IPS DF 4.7 (cell line): ENCODE results near the gene PIP5KL1.

ENCODE experiments used
- DNase-seq: peaks from one replicate; pipeline ENCODE4 v3.0.0-alpha.2; 2013; ENCODE audit warnings: low spot score; ENCODE audit errors: extremely low read depth

PIP5KL1 gene

DNA sequence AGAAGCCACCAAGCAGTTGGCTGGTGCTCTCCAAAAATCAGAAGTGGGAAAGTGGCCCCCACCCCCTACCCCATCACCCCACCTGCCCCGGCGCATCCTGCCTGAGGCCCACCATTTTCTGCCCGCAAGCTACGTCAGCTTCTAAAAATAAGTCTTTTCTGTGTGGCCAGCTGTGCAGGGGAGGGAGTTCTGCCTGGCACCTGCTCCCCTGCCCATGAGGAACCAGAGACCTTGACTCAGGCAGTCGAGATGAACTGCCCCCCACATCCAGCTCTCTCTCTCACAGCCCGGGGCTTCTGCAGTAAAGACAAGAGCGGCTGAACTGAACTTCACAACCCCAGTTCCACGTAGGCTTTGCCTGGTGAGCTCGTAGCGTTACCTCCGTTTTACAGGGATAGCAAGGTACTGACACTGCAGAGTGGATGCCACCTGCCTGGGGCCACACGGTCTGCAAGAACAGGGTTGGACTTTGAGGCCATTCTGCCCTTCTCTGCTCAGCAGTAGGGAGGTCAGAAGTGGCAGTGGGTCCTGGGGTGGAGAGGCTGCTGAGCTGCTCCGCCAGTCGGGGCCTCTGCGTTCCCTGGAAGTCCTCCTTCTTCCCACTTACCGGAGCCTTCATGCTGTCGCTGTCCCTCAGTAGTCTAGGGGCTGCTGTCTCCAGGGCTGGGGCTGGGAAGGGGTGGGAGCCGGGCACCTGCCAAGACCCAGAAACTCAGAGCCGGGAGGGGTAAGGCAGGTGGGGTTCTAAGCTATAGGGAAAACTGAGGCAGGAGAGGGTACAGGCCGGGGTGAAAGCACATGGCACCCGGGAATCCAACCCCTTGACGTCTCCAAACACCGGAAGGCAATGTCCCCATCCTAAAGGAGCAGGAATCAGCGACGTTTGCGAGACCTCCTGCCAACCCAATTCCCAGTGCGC is 14.5 kb downstream of the PIP5KL1 start:
- no peak for DNase-seq

DNA sequence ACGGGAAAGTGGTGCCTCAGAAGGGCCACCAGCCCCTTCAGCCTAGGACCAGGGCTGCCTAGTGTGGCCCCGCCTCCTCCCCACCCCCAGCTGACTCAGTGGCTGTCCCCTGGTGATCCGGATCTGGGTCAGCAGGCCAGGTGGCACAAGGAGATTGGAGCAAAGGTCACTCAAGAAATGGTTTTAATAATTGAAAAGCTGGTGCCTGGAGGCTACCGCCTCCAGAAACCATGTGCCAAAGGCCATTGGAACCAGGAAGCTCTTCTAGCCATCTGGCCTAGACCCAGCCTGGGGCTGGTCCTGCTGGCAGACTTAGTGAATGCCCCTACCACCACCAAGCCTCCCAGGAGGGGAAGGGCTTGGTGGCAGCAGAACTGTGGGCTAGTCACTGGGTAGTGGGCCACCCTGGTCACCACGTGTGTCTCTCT is 15.2 kb downstream of the PIP5KL1 start:
- no peak for DNase-seq

DNA sequence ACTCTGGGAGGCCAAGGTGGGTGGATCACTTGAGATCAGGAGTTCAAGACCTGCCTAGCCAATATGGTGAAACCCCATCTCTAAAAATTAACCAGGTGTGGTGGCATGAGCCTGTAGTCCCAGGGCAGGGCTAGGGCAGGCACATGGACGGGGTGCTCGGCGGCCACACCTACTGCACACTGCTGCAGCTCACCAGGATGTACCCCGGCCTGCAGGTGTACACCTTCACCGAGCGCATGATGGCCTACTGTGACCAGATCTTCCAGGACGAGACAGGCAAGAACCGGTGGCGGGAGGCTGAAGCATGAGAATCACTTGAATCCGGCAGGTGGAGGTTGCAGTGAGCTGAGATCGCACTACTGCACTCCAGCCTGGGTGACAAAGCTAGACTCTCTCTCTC is 16.9 kb downstream of the PIP5KL1 start:
- DNase-seq, result no peak

DNA sequence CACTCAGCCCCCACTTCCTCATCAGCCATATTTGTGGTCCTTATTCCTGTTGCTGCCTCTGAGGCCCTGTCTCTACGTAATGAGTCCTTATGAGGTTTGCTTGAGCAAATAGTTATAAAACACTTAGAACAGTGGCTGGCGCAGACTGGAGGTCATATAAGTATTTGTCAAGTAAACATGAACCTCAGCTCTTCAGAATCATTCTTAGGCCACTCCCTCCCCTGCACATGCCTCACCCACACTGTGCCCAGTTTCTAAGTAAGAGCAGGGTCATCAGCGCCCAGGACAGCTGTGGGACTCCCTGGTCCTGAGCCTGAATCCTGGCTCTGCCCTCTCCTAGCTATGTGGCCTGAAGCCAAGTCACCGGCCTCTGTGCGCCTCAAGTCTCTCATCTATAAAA is 17.7 kb downstream of the PIP5KL1 start:
- no peak for DNase-seq

DNA sequence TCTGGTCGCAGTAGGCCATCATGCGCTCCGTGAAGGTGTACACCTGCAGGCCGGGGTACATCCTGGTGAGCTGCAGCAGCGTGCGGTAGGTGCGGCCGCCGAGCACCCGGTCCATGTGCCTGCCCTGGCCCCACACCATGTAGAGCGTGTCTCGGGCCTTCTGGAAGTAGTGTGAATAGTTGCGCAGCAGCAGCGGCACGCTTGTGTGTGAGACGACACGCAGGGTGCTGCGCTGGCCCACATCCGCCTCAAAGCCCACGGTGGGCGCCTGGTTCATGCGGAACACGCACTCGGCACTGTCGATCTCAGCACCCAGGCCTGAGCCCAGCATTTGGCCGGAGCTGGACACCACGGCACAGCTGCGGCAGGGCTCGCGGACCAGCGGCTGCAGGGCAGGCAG is 18.3 kb downstream of the PIP5KL1 start:
- DNase-seq, result no peak

DNA sequence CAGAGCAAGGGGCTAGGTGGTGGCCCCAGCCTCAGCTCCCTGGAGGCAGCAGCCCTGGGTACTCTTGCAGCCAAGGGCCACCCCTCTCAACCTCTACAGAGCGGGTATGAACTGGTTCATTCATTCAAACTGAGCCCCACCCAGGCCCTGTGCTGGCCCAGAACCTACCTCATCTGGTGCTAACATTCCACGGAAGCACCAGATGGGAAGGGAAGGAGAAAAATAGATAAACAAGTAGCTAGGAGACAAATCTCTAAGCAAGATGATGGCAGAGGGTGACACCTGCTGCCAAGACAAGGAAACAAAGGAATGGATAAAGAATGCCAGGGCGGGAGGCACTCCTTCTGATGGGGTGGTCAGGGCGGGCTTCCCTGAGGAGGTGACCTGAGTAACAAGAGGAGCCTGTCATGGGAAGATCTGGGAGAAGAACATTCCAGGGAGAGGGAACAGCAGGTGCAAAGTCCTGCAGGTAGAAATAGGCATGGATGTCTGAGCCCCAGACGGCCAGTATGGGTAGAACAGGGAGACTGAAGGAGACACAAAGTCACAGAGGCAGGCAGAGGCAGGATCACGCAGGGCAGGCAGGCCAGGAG is 19.9 kb downstream of the PIP5KL1 start:
- DNase-seq, result no peak

DNA sequence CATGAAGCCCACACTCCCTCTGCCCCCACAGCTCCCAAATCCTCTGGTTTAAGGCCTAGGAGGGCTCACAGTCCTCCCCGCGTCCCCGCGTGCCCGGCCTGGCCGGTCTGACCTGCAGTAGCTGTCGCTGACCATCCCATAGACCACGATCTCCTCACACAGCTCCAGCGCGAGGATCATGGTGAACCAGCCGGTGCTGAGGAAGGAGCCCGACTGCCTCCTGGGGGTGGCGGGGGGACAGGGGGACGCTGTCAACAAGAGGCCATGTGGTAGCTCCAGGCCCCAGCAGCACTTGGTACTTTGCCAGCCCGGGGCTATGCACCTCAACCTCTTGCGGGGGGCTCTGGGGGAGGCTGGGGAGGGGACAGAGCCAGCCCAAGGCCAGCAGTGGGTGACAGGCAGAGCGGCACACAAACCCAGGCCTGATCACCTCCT is 20.7 kb downstream of the PIP5KL1 start:
- no peak for DNase-seq

DNA sequence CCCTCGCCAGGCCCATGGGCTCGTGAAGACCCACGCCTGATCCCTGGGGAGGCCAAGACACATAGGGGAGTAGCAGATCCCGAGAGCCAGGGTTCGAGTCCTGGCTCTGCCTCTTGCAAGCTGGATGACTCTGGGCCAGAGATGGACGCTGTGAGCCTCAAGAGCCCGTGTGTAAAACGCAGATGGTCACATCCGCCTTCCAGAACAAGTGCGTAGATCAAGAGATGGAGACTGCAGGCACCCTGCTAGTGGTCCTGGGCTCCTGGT is 22.0 kb downstream of the PIP5KL1 start:
- no peak for DNase-seq

DNA sequence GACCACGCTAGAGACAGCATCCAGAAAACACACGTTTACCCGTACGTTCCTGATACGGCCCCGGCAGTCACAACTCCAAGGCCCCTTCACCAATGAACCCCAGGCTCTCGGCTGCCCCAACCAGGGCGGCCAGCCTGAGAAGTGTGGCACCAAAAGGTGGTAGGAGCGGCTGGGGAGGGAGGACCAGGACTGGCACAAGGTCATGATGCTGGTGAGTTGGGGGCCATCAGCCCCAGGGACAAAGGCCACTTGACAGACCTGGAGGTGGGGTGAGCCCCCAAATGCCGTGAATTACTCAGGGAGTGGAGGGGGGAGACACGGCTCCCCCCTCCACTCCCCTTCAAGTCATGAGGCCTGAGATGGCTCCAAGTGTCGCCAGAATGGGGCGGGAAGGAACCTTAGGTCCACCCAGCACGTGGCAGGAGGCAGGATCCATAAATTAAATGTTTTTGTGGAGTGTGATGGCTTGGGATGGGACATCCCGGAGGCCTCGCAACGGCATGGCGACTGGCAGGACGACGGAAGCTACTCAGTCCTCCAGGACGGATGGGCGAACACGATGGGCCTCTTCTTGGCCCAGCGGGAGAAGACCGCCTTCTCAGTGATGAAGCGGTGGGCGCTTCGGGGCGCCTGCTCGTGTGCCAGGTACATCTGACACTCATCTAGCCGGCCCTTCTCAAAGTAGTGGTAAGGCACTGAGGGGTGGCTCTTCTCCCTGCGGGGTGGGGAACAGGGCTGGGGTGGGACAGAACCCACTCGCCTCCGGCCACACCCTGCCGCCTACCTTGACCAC is 22.5 kb downstream of the PIP5KL1 start:
- no peak for DNase-seq

DNA sequence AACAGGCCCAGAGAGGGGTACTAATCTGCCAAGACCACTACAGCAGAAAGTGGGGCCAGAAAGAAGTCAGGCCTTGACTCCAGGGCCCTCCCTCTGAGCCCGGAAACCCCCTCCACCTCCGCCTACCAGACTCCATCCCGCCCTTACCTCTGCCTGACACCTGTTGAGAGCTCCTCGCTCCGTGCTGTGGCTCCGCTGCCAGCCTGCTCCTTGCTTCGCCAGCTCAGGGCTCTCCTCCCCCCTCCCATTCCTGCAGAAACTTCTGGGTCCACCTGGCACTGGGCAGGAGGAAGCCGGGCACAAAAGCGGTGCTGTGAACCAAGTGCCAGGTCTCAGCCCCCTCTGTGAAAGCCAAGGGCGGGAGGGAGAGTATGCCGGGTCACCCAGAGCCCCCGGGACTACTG is 24.8 kb downstream of the PIP5KL1 start:
- DNase-seq, result no peak

DNA sequence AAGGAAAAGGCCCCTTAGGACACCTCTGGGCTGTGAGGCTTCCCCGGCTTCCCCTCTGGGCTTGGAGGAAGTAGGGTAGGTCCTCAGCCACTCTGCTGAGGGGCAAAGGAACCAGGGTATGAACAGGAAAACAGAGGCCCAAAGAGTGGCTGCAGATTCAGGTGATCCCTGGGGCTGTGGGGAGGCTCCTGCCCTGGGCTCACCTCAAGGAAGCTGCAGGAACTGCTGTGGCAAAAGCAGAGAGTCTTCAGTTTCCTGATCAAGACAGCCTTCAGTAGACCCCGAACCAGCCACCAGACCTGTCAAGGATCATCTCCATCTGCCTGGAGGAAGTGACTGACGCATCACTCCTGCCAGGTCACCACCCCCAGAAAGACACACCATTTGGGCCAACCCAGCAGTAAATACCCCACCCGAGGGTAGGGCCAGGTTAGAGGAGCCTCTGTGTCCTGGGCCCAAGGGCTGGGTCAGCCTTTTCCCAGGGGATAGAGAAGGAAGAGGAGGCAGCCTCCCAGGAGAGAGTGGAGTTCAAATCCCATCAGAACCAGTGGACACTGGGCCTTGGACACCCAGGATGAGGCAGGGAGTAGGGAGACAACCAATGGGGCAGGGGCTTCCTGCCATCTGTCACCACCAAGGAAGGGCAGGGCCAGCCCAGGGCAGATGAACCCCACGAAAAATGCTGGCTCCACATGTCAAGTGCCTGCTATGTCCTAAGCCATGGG is 25.4 kb downstream of the PIP5KL1 start:
- no peak for DNase-seq

DNA sequence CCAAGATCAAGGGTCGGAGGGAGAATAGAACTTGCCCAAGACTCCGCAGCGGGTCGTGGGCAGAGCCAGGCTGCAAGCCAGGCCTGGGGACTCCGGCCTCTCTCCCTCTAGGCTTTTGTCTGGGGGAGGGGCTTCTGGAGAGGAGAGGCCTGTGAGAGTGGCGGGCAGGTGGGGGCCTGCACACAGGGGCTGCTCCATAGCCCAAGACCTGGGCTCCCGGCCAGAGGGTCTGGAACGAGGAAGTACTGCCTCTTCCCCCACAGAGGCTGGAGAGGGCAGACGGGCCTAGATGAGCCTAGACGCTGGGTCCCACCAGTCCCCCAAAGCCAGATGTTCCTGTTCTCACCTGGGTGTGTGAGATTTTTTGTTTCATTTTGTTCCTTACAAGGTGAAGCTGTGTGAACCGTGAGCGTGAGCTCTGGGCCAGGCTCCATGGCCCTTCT is 26.0 kb downstream of the PIP5KL1 start:
- no peak for DNase-seq

DNA sequence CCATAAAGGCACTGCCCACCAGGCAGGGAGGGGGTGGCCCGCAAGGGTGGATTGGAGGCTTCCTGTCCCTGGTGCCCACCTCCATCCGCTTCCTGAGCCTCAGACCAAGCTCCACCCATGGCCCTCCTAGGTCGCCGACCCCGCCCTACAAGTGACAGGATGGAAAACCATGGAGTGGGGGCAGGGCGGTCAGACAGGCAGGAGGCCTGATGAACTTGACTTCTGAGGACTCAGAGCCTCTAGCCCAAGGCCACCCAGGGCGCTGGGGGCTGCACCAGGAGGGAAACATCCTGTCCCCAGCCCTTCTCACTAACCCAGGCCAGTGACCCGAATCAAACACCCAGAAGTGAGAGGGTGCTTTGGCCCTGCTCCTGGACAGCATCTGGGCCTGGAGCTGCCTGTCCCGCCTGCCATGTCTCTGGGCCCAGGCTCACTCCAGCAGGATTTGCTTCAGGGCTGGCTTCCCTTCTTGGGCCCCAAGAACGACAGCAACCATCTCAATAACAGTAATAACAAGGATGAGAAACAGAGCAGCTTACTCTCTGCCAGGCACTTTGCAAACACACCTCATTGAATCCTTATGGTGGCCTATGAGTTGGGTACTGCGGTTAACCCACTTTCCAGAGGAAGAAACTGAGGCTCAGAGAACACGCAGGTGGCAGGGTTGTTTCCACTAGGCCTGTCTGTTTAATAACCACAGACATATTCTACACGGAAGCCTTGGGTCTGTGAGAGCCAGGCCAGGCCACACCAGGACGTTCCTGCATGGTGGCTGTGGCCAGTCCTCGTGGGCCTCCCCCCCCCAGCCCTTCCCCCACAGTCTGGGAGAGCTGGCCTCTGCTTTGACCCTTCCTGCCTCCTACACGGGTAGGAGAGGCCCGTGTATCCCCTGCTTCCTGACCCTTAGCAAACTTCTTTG is 26.8 kb downstream of the PIP5KL1 start:
- no peak for DNase-seq

DNA sequence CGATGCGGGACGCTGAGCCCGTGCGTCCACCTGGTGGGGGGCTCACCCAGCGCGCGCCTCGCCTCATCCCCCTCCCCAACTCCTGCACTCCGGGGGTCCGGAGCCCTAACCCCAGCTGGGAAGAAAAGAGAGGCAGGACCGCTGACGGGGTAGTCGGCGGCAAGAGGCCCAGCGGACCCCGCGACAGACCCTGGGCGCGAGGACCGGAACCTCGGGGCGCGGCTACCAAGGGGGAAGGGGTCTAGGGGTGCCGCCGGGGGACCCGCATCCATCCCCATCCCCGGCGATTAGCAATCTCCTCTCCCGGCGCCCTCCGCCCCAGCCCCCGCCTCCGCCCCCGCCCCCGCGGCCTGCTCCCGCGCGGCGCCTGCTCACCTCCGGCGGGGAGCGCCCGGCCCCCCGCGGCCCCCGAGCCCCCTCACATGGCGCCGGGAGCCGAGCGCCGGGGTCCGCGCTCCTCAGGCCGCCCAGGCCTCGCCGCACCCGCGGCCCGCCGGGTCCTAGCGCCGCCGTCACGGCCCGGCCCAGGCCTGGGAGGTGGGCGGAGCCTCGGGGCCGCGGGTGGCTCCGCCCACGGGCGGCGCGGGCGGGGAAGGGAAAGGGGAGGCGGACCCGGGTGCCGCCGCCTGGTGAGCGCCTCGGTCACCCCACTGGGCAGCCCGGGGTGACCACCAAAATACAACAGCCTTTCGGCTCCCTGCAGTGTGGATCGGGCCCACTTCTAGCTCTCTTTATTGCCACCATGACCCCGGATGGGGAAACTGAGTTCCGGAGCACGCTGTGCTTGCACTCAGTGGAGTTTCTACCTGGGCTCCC is 31.2 kb downstream of the PIP5KL1 start, which contains the start of gene ST6GALNAC6:
Gene ST6GALNAC6, minus strand, starts transcription at position 476 of the 816 bp plus-strand sequence. CDS start 1,622 bp downstream, outside the sequence.
- DNase-seq, result no peak

DNA sequence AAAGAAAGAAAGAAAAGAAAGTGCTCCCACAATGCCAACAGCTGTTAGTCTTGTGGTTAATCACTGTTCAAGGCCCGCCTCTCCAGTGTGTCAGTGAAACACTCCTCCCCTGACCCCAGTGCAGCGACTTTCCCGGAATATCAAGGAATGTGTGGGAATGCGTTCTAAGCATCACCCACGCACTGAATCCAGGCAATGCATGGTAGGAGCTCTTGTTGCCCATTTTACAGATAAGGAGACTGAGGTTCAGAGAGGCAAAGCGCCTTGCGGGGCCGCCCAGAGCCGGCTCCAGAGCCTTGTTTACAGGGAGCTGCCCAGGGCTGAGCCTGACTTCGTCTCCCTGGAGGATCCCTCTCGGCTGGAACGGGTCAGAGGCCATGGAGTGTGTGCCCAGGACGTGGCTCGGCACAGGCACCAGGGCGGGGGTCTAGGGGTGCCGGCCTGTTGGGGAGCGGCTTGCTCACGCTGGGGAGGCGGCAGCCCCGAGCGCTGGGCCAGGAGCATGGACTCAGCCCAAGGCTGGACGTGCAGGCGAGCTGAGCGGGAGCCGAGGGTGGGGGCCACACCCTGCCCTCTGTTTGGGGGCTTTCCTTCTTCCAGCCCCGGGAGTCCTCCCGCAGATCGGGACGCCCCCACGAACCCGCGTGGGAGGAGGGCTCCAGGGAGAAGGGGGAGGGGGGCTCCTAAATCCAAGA is 32.0 kb downstream of the PIP5KL1 start:
- no peak for DNase-seq

DNA sequence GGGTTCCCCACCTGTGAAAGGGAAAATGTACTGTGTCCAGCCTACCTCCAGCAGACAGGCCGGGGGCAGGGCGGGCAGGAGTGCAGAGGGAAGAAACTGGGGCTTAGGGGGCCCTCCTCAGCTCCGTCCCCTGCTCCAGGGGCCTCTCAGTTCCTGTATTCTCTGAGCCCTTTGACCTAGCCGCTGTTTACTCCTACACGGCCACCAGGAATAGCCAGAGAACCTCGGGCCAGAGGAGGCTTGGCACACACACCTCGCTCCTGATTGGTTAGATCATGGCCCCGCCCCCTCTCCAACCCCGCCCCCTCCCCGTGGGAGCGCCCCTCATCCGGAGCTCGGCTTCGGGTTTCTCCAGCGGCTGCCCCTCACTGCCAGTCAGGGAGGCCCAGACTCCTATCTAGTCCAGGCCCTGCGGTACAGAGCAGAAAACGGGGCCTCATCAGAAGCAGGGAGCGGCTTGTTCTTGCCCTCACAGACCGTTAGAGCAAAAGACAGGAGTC is 33.3 kb downstream of the PIP5KL1 start:
- DNase-seq, result no peak

DNA sequence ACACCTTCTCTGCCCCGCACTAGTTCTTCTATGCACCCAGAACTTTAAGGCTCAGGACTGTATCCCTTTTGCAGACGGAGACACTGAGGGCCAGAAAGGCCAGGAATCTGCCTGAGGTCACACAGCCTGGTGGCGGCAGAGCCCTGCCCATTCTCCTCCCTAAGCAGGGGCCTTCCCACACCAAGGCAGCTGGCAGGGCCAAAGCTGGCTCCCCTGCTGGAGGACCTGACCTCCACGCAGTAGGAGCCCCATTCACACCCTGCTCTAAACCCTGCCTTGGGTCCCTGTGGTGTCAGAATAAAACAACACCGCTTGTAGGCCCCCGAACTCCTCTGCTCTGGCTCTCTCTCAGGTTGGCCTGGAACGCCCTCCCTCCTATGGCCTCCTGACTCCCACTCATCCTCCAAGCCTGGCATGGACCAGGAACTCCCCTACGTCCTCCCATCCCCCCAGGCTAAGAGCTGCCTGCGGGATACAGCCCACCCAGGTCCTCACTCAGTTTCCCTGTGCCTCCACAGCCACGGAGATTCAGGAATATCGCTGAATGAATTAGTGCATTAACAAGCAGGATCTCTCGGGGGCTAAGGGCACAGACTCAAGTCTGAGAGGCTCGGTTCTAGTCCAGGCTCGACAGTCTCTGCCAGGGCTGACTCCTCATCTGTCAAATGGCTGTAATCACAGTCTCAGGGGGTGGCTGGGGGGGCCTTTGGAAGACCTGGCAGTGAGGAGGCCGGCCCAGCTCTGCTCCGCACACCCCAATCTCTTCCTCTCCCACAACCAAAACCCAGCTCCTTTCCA is 34.0 kb downstream of the PIP5KL1 start:
- no peak for DNase-seq

DNA sequence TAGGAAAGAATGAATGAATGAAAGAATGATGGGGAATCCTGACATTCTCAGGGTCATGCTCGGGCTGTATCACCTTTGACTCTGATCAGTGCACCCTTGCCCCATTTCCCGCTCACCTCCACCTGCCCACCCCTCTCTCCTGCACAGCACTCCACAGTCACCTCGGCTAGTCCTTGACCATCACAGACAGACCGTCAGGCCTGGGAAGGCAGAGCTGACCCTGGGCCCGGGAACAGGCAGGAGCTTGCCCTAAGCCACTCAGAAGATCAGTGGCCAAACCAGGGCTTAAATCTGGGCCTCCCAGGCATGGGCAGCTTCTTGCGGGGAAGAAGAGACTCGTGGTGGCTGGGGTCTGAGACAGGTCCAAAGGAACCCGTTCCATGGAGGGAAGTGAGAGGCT is 34.8 kb downstream of the PIP5KL1 start:
- no peak for DNase-seq
